Measurements from ENCODE around the gene MEIOC. TPM values are rescaled to one million over a fixed set of nuclear protein-coding genes. Genes with fewer than 3 reads are reported as not detected.

Gene MEIOC
- total RNA-seq, 2 donors from 2014 or later: not detected

DNA sequence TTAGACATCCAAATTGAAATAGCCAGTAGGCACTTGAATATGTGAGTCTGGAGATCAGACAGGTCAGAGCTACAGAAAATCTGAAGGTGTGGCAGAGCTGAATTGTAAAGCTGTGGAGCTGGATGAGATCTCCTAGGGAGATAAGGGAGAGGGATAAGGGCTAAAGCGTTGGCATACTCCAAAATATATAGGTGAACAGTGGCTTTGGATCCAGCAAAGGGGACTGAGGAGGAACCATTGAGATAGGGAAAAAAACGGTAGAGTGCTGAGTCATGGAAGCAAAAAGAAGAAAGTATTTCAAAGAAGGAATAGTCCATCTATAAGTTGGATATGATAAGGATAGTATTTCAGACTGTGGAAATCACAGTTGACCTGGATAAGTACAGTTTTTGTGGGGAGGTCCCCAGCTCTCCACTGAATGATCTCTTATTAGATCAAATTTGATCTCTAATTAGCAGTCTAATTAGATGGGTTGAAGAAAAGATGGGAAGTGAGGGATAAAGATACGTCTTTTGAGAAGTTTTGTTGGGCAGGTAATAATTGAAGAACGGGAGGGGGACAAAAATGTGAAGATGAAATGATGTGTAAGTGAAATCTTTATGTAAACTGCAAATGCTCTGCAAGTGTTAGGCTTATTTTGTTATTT is 51.6 kb downstream of the MEIOC start:
- peak overlapping the region; percentile 48 to 67 for H3K27ac ChIP-seq

DNA sequence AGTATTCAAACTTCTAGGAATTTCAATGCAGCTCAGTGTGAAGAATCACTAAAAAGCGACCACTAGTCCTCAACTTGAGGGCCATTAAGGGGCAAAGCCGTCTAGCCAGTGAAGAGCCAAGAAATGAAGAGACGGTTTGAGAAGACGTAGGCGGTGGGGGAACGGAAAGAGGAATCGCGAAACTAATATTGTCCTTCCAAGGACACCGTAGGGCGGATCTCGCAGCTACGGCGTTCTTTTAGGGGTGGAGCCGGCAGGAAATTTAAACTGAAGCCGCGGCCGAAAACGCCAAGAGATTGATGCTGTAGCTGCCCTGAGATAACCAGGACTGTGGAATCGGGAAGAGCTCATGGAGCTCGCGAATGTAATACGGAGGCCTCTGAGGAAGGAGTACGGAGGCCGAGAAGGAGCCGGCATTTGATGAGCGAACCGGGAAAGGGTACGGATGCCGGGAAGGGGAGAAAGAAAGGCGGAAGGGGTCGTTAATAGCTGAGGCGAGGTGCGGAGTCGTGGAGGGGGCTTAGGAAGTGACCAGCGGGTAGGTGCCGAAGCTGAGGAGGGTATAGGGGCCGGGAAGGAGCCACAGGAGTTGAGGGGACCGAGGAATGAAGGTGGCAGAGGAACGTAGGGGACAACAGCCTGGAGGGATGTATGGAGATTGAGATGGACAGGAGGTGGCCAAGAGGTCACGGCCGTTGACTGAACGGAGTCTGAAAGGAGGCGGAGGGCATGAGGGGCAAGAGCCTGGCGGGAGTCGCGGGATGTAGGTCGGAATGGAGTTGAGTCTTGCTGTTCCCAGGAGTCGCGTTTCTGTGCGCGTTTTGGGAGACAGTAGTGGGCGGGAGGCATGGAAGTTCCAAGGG is 52.4 kb downstream of the MEIOC start, which contains the start of gene DBF4B:
DBF4B (plus strand) TSS at position 265 of the 863 bp plus-strand sequence; CDS start at position 421, 156 bp downstream.
- ATAC-seq (ENCODE audit: insufficient number of reproducible peaks, low FRiP score, low read depth) (peak; percentile 64), DNase-seq (ENCODE audit: low spot score) (peak; percentile 22)
- TF ChIP-seq, protein P1, sequence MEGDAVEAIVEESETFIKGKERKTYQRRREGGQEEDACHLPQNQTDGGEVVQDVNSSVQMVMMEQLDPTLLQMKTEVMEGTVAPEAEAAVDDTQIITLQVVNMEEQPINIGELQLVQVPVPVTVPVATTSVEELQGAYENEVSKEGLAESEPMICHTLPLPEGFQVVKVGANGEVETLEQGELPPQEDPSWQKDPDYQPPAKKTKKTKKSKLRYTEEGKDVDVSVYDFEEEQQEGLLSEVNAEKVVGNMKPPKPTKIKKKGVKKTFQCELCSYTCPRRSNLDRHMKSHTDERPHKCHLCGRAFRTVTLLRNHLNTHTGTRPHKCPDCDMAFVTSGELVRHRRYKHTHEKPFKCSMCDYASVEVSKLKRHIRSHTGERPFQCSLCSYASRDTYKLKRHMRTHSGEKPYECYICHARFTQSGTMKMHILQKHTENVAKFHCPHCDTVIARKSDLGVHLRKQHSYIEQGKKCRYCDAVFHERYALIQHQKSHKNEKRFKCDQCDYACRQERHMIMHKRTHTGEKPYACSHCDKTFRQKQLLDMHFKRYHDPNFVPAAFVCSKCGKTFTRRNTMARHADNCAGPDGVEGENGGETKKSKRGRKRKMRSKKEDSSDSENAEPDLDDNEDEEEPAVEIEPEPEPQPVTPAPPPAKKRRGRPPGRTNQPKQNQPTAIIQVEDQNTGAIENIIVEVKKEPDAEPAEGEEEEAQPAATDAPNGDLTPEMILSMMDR (IDR thresholded peaks at IDR 0.05): no peak
- Histone ChIP-seq H3K4me1 (ENCODE audit: control insufficient read depth in 1 of 2, low read depth in 2 of 2) (peaks cover 4 to 11% of the 10 kb centered on the region in 2 donors), H3K36me3 (no peaks in the 10 kb centered on the region), H3K9me3 (no peaks in the 10 kb centered on the region), H3K4me3 (peak within 1 kb of the TSS; percentile 88), H3K27ac (peak within 1 kb of the TSS; percentile 48 to 67), H3K27me3 (replicated peaks; ENCODE audit: insufficient read depth) (no peaks in the 10 kb centered on the region)

More for the DNA sequence above, 51.6 kb downstream of the MEIOC start:
- Histone ChIP-seq H3K36me3 (no peaks in the 10 kb centered on the region), H3K27me3 (replicated peaks; ENCODE audit: insufficient read depth) (no peaks in the 10 kb centered on the region), H3K4me3 (peak overlapping the region; percentile 88), H3K4me1 (ENCODE audit: control insufficient read depth in 1 of 2, low read depth in 2 of 2) (peaks cover 4 to 11% of the 10 kb centered on the region in 2 donors), H3K9me3 (no peaks in the 10 kb centered on the region)
- DNase-seq (ENCODE audit: low spot score): no peak
- no peak for ATAC-seq (ENCODE audit: insufficient number of reproducible peaks, low FRiP score, low read depth)
- TF ChIP-seq, protein P1 (IDR thresholded peaks at IDR 0.05): no peak

DNA sequence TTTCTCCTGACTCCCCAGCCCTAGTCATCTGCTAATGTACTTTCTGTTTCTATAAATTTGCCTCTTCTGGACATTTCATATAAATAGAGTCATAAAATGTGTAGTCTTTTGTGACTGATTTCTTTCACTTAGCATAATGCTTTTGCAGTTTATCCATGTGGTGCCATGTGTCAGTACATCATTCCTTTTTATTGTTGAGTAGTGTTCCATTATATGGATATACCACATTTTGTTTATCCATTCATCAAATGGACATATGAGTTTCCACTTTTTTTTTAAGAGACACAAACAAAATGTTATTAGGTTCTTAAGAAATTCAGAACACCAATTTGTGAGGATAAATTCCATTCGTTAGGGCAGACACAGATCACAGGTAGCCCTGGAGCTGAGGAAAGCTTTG is 63.2 kb downstream of the MEIOC start:
- H3K36me3 ChIP-seq: peaks cover 4% of the 10 kb centered on the region
- DNase-seq (ENCODE audit: low spot score): no peak
- no peaks in the 10 kb centered on the region for H3K9me3 ChIP-seq
- ATAC-seq (ENCODE audit: insufficient number of reproducible peaks, low FRiP score, low read depth): no peak
- H3K4me1 ChIP-seq (ENCODE audit: control insufficient read depth in 1 of 2, low read depth in 2 of 2): no peaks in the 10 kb centered on the region
- no peak overlapping the region for H3K4me3 ChIP-seq
- no peaks in the 10 kb centered on the region for H3K27me3 ChIP-seq (replicated peaks; ENCODE audit: insufficient read depth)
- TF ChIP-seq, protein P1 (IDR thresholded peaks at IDR 0.05): no peak
- no peak overlapping the region for H3K27ac ChIP-seq

DNA sequence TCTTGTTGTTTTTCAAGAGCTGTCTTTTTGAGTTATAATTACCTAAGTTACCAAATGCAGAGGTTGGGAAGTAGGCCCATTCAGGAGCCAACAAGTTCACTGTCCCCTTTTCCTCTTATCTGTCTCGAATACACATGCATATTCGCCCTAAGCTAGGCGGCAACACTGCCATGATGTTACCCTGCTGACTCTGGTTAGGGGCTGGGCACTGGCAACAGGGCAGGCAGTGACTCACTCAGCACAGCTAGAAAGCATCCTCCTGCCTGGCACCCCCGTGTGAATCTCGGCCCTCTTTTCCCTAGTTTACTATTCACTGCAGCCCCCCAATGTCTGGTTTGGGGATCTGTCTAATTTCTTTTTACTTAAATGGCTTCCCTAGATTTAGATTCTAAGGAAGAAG is 66.0 kb downstream of the MEIOC start:
- no peak for ATAC-seq (ENCODE audit: insufficient number of reproducible peaks, low FRiP score, low read depth)
- Histone ChIP-seq H3K36me3 (peaks cover 4% of the 10 kb centered on the region), H3K9me3 (no peaks in the 10 kb centered on the region), H3K27ac (no peak overlapping the region), H3K4me1 (ENCODE audit: control insufficient read depth in 1 of 2, low read depth in 2 of 2) (no peaks in the 10 kb centered on the region), H3K4me3 (no peak overlapping the region), H3K27me3 (replicated peaks; ENCODE audit: insufficient read depth) (no peaks in the 10 kb centered on the region)
- DNase-seq (ENCODE audit: low spot score): no peak
- TF ChIP-seq, protein P1 (IDR thresholded peaks at IDR 0.05): no peak

Other genes with a start within 250 kb of the MEIOC start
- gene GPATCH8, start 153.1 kb upstream of the MEIOC start, total RNA-seq: 10 to 100 TPM; 39.3 to 56.1 TPM
- 10 to 100 TPM; 12.6 to 24.2 TPM for gene FZD2, start 99.0 kb upstream of the MEIOC start, total RNA-seq
- 10 to 100 TPM in 1 of 2 donors, 1 to 10 TPM in 1; 8.0 to 18.8 TPM for gene CCDC43, start 33.3 kb downstream of the MEIOC start, total RNA-seq
- gene DBF4B, start 52.2 kb downstream of the MEIOC start, total RNA-seq: 1 to 10 TPM; 5.7 to 7.8 TPM
- gene ADAM11, start 102.5 kb downstream of the MEIOC start, total RNA-seq: 1 to 10 TPM in 1 of 2 donors, under 1 TPM in 1; 0.41 to 5.7 TPM
- 10 to 100 TPM; 15.4 to 29.0 TPM for gene GJC1, start 173.8 kb downstream of the MEIOC start, total RNA-seq
- 1 to 10 TPM in 1 of 2 donors, not detected in 1; 1.6 TPM for gene HIGD1B, start 191.4 kb downstream of the MEIOC start, total RNA-seq
- gene EFTUD2, start 243.0 kb downstream of the MEIOC start, total RNA-seq: 100 to 1,000 TPM in 1 of 2 donors, 10 to 100 TPM in 1; 35.2 to 117 TPM